Effector CD8-positive, alpha-beta T cell (primary cell): ENCODE results near the gene RPA1.

Source experiments
- DNase-seq: peaks from one replicate; lab custom pipeline; 2025; lab: John Stamatoyannopoulos, UW

The RPA1 gene

GRCh38 chr17:1908699-1909309 is 79.0 kb downstream of the RPA1 start:
- DNase-seq = no peak

- no peak for DNase-seq
Measured at GRCh38 chr17:1909985-1910384, 80.2 kb downstream of the RPA1 start.

GRCh38 chr17:1912146-1912545 is 82.3 kb downstream of the RPA1 start:
- no peak for DNase-seq

- no peak for DNase-seq
Measured at GRCh38 chr17:1913702-1914101, 83.9 kb downstream of the RPA1 start.

GRCh38 chr17:1914661-1915083 is 84.9 kb downstream of the RPA1 start:
- DNase-seq = no peak

- DNase-seq = no peak
Measured at GRCh38 chr17:1915889-1916288, 86.1 kb downstream of the RPA1 start.

- DNase-seq = no peak
Measured at GRCh38 chr17:1916316-1916715, 86.5 kb downstream of the RPA1 start.

GRCh38 chr17:1916963-1917715 is 87.3 kb downstream of the RPA1 start:
- DNase-seq = no peak

GRCh38 chr17:1918346-1919162 is 88.7 kb downstream of the RPA1 start:
- DNase-seq = no peak

- DNase-seq = no peak
Measured at GRCh38 chr17:1919201-1919600, 89.4 kb downstream of the RPA1 start.

- DNase-seq = no peak
Measured at GRCh38 chr17:1920948-1921351, 91.1 kb downstream of the RPA1 start.

GRCh38 chr17:1928976-1929375 is 99.2 kb downstream of the RPA1 start:
- DNase-seq = no peak

- no peak for DNase-seq
Measured at GRCh38 chr17:1930337-1930645, 100.5 kb downstream of the RPA1 start.

- DNase-seq = no peak
Measured at GRCh38 chr17:1931844-1932579, 102.2 kb downstream of the RPA1 start.

GRCh38 chr17:1933875-1934715 is 104.3 kb downstream of the RPA1 start:
- DNase-seq = no peak

- DNase-seq = no peak
Measured at GRCh38 chr17:1934901-1935300, 105.1 kb downstream of the RPA1 start.

- DNase-seq = no peak
Measured at GRCh38 chr17:1936766-1937165, 107.0 kb downstream of the RPA1 start.

GRCh38 chr17:1937461-1937860 is 107.7 kb downstream of the RPA1 start:
- no peak for DNase-seq

GRCh38 chr17:1939981-1940809 is 110.4 kb downstream of the RPA1 start:
- no peak for DNase-seq

- DNase-seq = no peak
Measured at GRCh38 chr17:1940810-1941185, 111.0 kb downstream of the RPA1 start.
